HG03159 (cell line): ENCODE results near the gene SWAP70.
A peak's percentile ranks its signal among the peaks of the same experiment; 100 is the strongest.
"Not testable (repeated sequence)": the region's sequence is repeated elsewhere in the genome, so short reads cannot be mapped to it uniquely, and the experiment has no call there.

Experiments used
- ATAC-seq: cut with Tn5 transposase; IDR thresholded peaks from one replicate; pipeline ENCODE4 v1.9.1; 2021; ENCODE audit warnings: mild to moderate bottlenecking, moderate library complexity; ENCODE audit not compliant: unreplicated experiment

SWAP70 gene

GRCh38 chr11:9718147-9718546 lies 54.3 kb downstream of the SWAP70 start:
- no peak for ATAC-seq

DNA sequence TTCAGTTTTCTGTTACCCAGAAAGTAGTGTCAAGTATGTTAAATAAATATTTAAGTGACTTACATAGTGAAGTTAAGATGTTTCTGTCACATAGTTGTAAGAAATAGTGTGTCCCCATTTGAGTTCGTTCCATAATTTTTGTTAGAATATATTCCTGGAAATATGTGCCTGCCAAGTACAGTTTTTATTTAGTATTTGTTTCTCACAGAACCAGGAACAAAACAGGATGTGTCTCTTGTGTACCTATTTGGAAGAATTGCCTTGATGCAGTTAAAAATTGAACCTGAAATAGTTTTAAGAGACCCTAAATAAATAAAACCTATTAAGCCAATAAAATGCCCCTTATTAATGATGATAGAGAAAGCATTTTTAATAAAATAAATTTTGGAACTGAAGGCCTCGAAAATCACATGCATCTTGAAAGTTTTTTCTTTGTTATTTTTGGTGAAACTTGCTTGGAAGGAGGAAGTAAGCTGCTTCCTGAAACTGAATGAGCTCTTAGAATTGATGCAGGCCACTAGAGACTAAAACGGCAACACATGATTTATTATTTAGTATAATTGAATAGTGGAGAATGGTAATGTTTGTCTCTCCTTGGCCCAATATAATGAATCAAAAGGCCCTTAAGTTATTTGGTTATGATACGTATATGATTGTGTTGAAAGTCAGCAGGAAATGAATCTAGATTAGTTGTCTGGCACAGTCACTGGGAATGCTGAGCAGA lies 55.9 kb downstream of the SWAP70 start:
- ATAC-seq, result no peak

DNA sequence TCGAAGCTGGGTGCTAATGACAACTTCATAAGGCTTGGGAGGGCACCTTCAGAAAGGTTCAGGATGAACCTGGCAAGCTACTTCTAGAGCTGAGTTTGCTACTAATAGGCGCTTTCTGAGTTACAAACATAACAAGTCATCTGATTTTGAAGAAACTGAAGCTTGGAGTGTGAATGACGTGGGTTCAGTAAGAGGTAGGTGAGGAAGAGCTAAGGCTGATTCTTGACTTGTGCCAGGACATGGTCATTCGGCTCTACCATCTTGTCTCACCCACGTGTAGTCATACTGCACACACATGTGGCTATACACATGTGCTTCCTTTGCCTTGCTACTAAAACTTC lies 56.4 kb downstream of the SWAP70 start:
- no peak for ATAC-seq

- ATAC-seq, result no peak
Observed at GRCh38 chr11:9722023-9722422, 58.1 kb downstream of the SWAP70 start.

DNA sequence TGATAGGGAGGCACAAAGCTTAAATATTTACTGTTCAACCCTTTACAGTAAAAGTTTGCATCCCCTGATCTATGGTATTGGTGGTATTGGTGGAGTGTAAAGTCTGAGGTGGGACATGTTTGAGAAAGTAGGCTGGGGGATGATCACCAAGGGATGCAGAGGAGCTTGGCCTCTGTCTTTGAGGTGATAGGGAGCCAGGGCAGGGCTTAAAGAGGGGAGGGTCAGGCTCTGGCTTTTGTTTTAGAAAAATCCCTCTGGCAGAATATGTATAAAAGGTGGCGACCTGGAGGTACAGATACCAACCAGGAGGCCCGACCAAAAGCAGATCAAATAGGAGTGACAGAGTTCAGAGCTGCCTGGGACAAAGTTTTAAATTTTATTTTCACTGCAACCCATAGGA lies 59.0 kb downstream of the SWAP70 start:
- ATAC-seq, result no peak

DNA sequence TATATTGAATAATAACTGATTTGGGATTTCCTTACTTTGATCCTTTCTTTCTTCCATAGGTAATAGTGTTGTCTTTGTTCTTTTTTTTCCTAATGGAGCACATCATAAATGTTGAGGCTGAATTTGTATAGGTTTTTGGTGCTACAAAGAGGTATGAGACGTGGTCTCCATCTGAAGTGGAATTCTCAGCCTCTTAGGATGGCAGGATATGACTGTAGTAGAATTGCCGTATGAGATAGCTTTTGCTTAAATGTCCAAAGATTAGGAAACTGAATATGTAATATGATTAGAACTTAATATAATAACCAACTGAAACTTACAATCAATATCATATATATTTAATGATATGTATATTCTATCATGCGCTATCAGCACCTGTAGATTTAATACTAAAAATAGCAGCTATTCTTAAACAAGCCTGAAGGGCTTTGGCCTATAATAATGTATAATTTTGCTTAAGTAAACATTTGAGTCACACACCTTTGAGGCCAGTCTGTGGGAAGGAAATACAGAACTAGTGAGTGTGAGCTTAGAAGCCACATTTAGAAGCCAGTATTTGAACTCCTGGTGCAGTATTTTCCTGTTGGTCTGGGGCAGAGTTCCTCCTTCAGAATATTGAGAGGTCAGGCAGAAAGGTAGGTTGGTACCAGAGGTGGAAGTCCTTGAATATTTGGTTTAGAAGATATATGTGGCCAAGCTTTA lies 62.6 kb downstream of the SWAP70 start:
- no peak for ATAC-seq

GRCh38 chr11:9728058-9728457 lies 64.2 kb downstream of the SWAP70 start:
- ATAC-seq, result no peak

DNA sequence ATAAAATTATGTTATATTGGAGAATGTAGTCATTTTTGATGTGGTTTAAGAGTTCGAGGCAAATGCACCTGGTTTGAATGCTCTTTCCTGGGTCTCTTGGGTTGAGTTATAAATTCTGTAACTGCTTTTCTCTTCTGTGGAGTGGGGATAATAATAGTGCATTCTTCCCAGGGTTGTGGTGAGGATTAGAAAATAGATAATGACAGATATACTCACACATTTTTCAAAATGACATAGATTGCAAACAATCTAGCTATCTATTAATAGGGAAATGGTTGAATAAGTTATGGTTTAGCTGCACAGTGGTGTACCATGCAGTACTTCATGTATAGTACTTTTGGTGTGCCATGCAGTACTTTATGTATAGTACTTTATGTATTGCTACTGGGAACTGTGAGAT lies 67.4 kb downstream of the SWAP70 start:
- no peak for ATAC-seq

GRCh38 chr11:9732453-9732852 lies 68.6 kb downstream of the SWAP70 start:
- ATAC-seq, result no peak

GRCh38 chr11:9733212-9733611 lies 69.3 kb downstream of the SWAP70 start:
- ATAC-seq, result no peak

- no peak for ATAC-seq
Observed at GRCh38 chr11:9735236-9735635, 71.4 kb downstream of the SWAP70 start.

DNA sequence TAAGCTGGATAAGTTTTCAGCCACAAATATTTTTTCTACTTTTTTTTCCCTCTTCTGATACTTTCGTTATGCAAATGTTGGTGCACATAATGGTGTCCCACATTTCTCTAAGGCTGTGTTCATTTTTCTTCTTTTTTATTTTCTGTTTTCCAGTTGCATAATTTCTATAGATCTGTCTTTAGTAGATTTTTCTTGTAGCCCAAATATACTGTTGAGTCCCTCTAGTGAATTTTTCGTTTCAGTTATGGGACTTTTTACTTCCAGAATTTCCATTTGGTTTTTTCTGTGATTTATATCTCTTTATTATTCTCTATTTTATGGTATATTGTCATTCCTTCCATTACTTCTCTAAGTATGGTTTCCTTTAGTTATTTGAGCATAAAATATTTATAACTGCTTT lies 72.0 kb downstream of the SWAP70 start:
- no peak for ATAC-seq

DNA sequence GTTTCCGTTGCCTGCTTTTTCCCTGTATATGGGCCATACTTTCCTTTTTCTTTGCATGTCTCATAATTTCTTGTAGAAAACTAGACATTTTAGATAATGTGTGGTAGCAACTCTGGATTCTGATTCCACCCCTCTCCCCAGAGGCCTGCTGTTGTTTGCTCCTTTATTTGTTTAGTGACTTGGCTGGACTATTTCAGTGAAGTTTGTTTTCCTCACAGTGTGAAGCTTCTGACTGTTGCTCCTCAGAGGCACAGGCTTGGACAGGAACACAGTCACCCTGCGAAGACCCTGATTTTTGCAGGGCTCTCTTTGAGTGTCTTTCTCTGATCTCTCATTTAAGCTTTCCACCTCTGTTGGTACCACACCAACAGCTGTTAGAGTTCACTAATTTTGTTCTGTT lies 72.5 kb downstream of the SWAP70 start:
- no peak for ATAC-seq

DNA sequence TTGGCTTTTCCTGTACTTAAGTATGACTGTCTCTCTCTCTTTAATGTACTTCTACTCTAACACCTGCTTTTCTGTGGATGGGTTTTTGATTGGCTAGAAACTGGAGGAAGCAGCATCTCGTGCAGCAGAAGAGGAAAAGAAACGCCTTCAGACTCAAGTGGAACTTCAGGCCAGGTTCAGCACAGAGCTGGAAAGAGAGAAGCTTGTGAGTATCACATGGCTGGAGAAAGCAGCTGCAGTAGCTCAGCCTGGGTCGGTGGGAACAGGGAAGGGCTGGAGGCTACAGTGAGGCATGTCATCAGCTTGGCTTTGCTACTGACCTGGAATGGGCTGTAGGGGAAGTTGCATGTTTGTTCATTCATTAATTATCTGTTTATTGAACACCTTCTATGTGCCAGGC lies 74.2 kb downstream of the SWAP70 start:
- no peak for ATAC-seq

GRCh38 chr11:9738707-9739106 lies 74.8 kb downstream of the SWAP70 start:
- ATAC-seq, result no peak

DNA sequence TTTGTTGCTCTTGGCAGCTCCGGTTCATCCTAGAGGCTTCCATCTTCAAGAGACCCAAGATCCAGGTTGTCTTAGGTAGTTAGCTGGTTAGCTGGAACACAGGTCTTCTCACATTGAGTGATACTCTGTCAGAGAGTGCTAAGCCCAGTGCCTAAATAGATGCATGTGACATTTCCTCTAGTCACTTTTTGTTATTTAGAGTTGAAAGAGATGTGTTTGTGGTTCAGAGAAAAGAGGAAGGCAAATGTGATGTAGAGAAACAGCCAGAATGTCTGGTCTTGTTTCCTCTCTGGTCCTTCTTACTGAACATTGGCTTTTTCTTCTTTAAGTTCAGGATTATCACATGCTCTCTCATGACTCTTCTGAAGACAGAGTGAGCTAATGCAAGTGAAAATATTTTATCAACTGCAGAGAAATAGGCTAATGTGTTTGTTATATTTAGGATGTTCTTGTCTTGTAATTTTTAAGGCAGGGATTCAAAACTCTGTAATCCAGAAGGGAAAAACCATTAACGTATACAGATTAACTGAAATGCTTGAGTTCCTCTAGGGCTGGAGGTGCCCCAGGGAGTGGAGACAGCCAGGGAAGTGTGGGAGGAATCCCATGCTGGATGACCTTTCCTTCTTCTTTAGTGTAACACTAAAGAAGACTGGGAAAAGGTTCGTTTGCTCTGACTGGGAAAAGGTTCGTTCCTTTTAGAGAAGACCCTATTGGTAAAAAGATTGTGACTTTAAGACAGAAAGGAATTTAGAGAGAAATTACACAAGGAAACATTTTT lies 75.4 kb downstream of the SWAP70 start:
- ATAC-seq, result peak; percentile 64

GRCh38 chr11:9740202-9740883 lies 76.5 kb downstream of the SWAP70 start:
- ATAC-seq, result no peak

DNA sequence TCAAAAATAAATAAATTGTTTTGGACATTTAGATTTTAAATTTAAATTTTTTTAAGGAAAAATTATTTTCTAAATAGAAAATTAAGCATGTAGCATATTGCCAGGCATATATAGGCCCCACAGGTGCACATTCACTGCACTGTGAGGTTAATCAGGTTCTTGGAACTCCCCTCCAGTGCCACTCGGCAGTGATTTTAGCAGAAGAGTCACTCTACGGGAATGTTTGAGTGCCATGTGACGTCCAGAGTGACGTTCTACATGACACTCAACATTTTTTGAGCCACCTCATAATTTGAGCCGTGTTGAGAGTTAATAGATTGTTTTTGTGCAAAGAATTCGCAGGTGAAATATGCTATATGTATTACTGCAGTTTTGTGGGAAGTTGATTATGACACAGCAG lies 77.4 kb downstream of the SWAP70 start:
- no peak for ATAC-seq

GRCh38 chr11:9743512-9743911 lies 79.6 kb downstream of the SWAP70 start:
- not testable (repeated sequence) for ATAC-seq

GRCh38 chr11:9745411-9746211 lies 81.7 kb downstream of the SWAP70 start:
- ATAC-seq, result peak; percentile 60

- no peak for ATAC-seq
Observed at GRCh38 chr11:9747229-9747628, 83.4 kb downstream of the SWAP70 start.
